Caki2 (cell line): ENCODE measurements around the gene KLF11. TPM values are rescaled to one million over a fixed set of nuclear protein-coding genes. Genes with fewer than 3 reads are reported as not detected.
A peak's percentile ranks its signal among the peaks of the same experiment; 100 is the strongest.
"Not testable (repeated sequence)": the region's sequence is repeated elsewhere in the genome, so short reads cannot be mapped to it uniquely, and the experiment has no call there.

Experiments used
- DNase-seq: peaks from one replicate; pipeline ENCODE4 v3.0.0-alpha.2; 2015; ENCODE audit warnings: low read depth
- in situ Hi-C: cut with HindIII; loops from 2 replicates; pipeline ENCODE4 v1.10.0; 2016; ENCODE audit warnings: low sequenced_read_pairs, low pct_unique_long_range_greater_than_20kb, mixed read lengths
- total RNA-seq: library from RNA; depleted of rRNA; stranded (reverse); fragments of >200 nt; shearing (Covaris generic); gene quantifications from 2 replicates; pipeline ENCODE4 v1.2.3, GENCODE V29; 2014; ENCODE audit warnings: low replicate concordance

The KLF11 gene
- total RNA-seq, 1 experiment from 2014 or later = 13.1 TPM

DNA sequence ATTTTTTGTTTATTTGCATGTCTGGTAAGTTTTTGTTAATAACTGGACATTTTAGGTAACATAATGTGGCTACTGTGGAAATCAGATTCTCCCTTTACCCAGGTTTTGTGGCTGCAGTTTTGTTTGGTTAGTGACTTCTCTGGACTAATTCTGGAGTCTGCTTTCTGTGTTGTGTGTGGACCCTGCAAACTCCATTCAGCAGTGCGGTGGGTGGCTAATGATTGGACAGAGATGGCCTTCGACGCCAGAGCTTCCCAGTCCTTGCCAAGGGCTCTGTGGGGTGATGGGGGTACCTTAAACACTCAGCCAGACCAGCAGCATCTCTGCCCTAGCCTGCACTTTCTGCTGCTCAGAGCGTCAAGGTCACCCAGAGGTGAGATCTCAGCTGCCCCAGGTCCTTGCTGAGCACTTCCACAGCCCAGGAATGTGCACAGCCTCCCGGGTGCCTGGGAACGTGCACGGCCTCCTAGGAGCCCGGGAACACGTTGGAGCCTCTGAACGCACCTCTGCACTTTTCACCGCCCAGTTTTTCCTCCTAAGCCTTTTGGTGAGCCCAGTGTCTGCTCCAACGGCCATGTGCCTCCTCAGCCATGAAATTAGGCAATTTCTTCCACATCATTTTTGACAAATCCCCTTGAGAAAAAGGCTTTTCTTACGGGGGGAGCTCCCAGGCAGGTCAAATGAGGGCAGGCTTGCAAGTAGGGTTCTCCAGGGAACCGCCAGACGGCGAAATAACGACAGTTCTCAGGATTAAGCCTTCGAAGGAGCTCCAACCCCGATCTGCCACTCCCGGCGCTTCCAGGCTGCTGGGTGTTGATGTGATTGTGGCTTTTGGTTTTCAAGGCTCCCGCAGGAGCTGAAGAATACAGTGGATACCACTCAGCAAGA lies 35.2 kb upstream of the KLF11 start:
- no peak for DNase-seq
- in situ Hi-C loops = no loop called here

DNA sequence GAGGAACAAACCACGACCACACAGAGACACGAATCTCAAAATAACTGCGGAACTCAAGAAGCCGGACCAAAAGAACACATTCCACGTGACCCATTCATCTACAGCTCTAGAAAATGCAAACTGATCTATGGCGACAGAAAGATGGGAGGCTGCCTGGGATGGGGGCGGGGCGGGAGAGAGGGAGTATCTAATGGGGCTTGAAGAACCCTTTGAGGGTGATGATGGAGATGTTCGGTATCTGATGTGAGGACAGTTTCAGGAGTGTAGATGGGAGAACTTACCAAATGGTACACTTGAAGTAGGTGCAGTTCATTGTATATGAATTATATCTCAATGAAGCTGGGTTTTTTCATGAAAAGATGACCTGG lies 34.6 kb upstream of the KLF11 start:
- in situ Hi-C loops = no loop called here
- DNase-seq = no peak

- in situ Hi-C loops = no loop called here
Observed at GRCh38 chr2:10009271-10009810, 34.0 kb upstream of the KLF11 start.

DNA sequence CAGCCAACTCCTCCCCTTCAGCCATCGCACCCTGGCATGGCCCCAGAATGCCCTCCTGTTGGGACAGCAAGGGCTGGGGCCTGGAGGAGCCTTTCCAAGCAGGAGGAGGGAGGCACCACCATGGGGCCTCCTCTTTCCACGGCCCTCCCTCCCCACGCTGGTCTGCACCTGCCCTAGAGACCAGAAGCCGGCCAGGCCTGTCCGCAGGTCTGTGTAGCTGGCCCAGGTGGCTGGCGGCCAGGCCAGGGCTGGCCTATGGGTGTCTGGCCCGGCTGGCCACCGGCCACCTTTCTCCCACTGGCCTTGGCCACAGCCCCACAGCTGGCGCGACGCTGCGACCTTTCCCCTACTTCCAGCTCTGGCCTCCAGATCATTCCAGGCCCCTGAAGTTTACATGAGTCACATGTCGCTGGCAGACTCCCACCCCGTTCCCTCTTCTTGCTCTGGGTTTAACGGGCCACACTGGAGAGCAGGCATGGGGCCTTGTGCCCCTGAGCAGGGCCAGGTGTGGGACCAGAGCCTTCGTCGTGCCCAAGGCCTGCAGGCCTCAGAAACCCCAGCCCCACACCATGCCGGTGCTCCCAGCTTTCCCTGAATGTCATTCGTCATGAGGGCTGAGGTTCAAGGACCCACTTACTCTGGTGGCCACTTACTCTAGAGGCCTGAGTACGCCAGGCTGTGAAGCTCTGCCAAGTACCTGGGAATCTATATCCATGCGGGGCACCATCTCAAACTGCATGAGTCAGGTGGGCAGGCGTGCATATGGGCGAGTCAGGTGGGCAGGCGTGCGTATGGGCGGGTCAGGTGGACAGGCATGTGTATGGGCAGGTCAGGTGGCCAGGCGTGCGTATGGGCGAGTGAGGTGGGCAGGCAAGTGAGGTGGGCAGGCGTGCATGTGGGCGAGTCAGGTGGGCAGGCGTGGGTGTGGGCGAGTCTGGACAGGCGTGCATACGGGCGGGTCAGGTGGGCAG lies 33.3 kb upstream of the KLF11 start:
- no peak for DNase-seq
- in situ Hi-C loops = no loop called here

More at GRCh38 chr2:10009271-10009810, 34.0 kb upstream of the KLF11 start:
- no peak for DNase-seq

- in situ Hi-C loops = not testable (repeated sequence)
Observed at GRCh38 chr2:10010861-10011605, 32.3 kb upstream of the KLF11 start.

DNA sequence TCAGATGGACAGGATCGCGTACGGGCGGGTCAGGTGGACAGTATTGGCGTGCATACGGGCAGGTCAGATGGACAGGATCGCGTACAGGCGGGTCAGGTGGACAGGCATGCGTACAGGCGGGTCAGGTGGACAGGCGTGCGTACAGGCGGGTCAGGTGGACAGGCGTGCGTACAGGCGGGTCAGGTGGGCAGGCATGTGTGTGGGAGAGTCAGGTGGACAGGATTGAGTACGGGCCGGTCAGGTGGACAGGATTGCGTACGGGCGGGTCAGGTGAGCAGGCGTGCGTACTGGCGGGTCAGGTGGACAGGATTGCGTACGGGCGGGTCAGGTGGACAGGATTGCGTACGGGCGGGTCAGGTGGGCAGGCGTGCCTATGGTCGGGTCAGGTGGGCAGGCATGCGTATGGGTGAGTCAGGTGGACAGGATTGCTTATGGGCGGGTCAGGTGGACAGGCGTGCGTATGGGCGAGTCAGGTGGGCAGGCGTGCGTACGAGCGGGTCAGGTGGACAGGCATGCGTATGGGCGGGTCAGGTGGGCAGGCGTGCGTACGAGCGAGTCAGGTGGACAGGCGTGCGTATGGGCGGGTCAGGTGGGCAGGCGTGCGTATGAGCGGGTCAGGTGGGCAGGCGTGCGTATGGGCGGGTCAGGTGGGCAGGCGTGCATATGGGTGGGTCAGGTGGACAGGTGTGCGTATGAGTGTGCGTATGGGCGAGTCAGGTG lies 31.6 kb upstream of the KLF11 start:
- in situ Hi-C loops, DNase-seq: not testable (repeated sequence)

More at GRCh38 chr2:10010861-10011605, 32.3 kb upstream of the KLF11 start:
- not testable (repeated sequence) for DNase-seq

- DNase-seq, in situ Hi-C loops: not testable (repeated sequence)
Observed at GRCh38 chr2:10012366-10012962, 30.9 kb upstream of the KLF11 start.

GRCh38 chr2:10012963-10013461 lies 30.3 kb upstream of the KLF11 start:
- in situ Hi-C loops = no loop called here
- DNase-seq = no peak

- in situ Hi-C loops = not testable (repeated sequence)
Observed at GRCh38 chr2:10013651-10014417, 29.5 kb upstream of the KLF11 start.

GRCh38 chr2:10014418-10015190 lies 28.7 kb upstream of the KLF11 start:
- peak; percentile 60 for DNase-seq
- in situ Hi-C loops = no loop called here

More at GRCh38 chr2:10013651-10014417, 29.5 kb upstream of the KLF11 start:
- DNase-seq = not testable (repeated sequence)

DNA sequence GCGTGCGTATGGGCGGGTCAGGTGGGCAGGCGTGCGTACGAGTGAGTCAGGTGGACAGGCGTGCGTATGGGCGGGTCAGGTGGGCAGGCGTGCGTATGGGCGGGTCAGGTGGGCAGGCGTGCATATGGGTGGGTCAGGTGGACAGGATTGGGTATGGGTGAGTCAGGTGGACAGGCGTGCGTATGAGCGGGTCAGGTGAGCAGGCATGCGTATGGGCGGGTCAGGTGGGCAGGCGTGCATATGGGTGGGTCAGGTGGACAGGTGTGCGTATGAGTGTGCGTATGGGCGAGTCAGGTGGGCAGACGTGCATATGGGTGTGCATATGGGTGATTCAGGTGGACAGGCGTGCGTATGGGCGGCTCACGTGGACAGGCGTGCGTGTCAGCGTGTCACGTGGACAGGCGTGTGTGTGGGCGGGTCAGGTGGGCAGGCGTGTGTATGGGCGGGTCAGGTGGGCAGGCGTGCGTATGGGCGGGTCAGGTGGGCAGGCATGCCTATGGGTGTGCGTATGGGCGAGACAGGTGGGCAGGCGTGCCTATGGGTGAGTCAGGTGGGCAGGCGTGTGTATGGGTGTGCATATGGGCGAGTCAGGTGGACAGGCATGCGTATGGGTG lies 27.9 kb upstream of the KLF11 start:
- DNase-seq, in situ Hi-C loops: not testable (repeated sequence)

- in situ Hi-C loops = no loop called here
- DNase-seq = no peak
Observed at GRCh38 chr2:10016001-10016801, 27.1 kb upstream of the KLF11 start.

- in situ Hi-C loops = no loop called here
- DNase-seq = no peak
Observed at GRCh38 chr2:10016802-10017258, 26.5 kb upstream of the KLF11 start.

GRCh38 chr2:10017313-10017941 lies 25.9 kb upstream of the KLF11 start:
- DNase-seq = no peak
- in situ Hi-C loops = no loop called here
